BJ (cell line): Measurements from ENCODE around the gene RAD51B. TPM values are rescaled to one million over a fixed set of nuclear protein-coding genes. Genes with fewer than 3 reads are reported as not detected.

ENCODE experiments used
- CTCF ChIA-PET: fragments of 350-600 bp; formaldehyde crosslinking; extraction: SDS; loops from one replicate; lab custom pipeline; 2021; ENCODE audit warnings: antibody characterized with exemption, inconsistent platforms; lab: Yijun Ruan, JAX
- POLR2A ChIA-PET: fragments of 300-600 bp; sonication (Branson Sonifier 250); formaldehyde crosslinking; extraction: SDS; loops from one replicate; lab custom pipeline; 2021; ENCODE audit warnings: antibody characterized with exemption; lab: Charles Lee
- DNase-seq: peaks from one replicate; pipeline ENCODE4 v3.0.0-alpha.2; 2011; ENCODE audit warnings: low read depth
- H3K27me3 ChIP-seq: 2 replicates; pipeline ENCODE4 v1.6.0; 2011; ENCODE audit warnings: low read length; ENCODE audit not compliant: control insufficient read depth, insufficient read depth
- H3K36me3 ChIP-seq: 2 replicates; pipeline ENCODE4 v1.5.1; 2011; ENCODE audit warnings: low read length; ENCODE audit not compliant: control insufficient read depth, insufficient read depth
- H3K4me3 ChIP-seq: 2 replicates; pipeline ENCODE4 v1.5.1; 2011; ENCODE audit warnings: low read depth, mild to moderate bottlenecking, control low read depth, low read length
- CTCF ChIP-seq: IDR thresholded peaks from 2 replicates; pipeline ENCODE4 v1.5.1; 2011; ENCODE audit warnings: low read depth, mild to moderate bottlenecking, control low read depth, inconsistent platforms, low read length, moderate library complexity; ENCODE audit not compliant: insufficient read depth
- polyA plus RNA-seq: library from polyadenylated mRNA; depleted of rRNA; stranded (reverse); fragments of >200 nt; gene quantifications from 2 replicates; pipeline ENCODE4 v1.2.3, GENCODE V29; 2011

RAD51B gene
- polyA plus RNA-seq, 1 experiment, result 5.6 TPM

GRCh38 chr14:68554231-68554630 lies 734.7 kb downstream of the RAD51B start:
- POLR2A ChIA-PET, result no interaction called here

GRCh38 chr14:68556253-68556652 lies 736.7 kb downstream of the RAD51B start:
- H3K4me3 ChIP-seq, result no peak overlapping the region
- no peak for DNase-seq
- no peaks in the 10 kb centered on the region for H3K36me3 ChIP-seq
- TF ChIP-seq CTCF, result no peak
- POLR2A ChIA-PET, result no interaction called here
- CTCF ChIA-PET, result interaction anchor here (1.0 kb wide), 1 partner anchor 137 kb away, joined by 3 read pairs; no protein-coding TSS in a partner anchor
- H3K27me3 ChIP-seq, result no peaks in the 10 kb centered on the region

More at GRCh38 chr14:68554231-68554630, 734.7 kb downstream of the RAD51B start:
- Histone ChIP-seq H3K27me3 (no peaks in the 10 kb centered on the region), H3K36me3 (no peaks in the 10 kb centered on the region), H3K4me3 (no peak overlapping the region)
- CTCF ChIA-PET, result interaction anchor here (1.2 to 1.3 kb wide), 3 partner anchors 12 to 620 kb away, joined by 3 to 5 read pairs (median 3); no protein-coding TSS in a partner anchor
- DNase-seq, result no peak
- TF ChIP-seq CTCF, result no peak

GRCh38 chr14:68557648-68558047 lies 738.1 kb downstream of the RAD51B start:
- no peak for DNase-seq
- Histone ChIP-seq H3K27me3 (no peaks in the 10 kb centered on the region), H3K4me3 (no peak overlapping the region), H3K36me3 (no peaks in the 10 kb centered on the region; the same call in 1 of the 2 replicates)
- ChIA-PET POLR2A (interaction anchor here (0.5 kb wide), 1 partner anchor 230 kb away, joined by 6 read pairs; no protein-coding TSS in a partner anchor), CTCF (no interaction called here)
- TF ChIP-seq CTCF, result no peak

DNA sequence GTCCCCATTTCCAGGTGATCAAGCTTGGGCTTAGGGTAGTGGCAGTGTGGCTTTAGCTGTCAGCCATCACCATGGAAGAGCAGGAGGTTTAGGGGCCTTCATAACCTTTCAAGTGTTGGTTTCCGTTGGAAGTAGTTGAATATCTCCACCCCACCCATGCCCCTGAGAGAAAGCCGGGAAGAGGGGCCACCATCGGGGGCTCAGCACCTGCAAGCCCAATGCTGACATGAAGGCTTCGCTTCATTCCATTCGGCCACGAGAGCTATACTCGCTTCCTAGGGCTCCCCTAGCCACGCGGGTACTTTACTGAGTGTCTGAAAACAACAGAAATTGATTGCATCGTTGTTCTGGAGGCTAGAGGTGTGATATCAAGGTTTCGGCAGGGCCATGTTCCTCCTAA lies 738.5 kb downstream of the RAD51B start:
- H3K27me3 ChIP-seq, result no peaks in the 10 kb centered on the region
- H3K4me3 ChIP-seq, result no peak overlapping the region
- POLR2A ChIA-PET, result interaction anchor here (0.5 kb wide), 2 partner anchors 124 to 229 kb away, joined by 6 to 10 read pairs; no protein-coding TSS in a partner anchor
- CTCF ChIA-PET, result no interaction called here
- no peak for TF ChIP-seq CTCF
- DNase-seq, result no peak
- no peaks in the 10 kb centered on the region; the same call in 1 of the 2 replicates for H3K36me3 ChIP-seq

GRCh38 chr14:68559949-68560348 lies 740.4 kb downstream of the RAD51B start:
- Histone ChIP-seq H3K36me3 (no peaks in the 10 kb centered on the region; the same call in 1 of the 2 replicates), H3K4me3 (no peak overlapping the region), H3K27me3 (no peaks in the 10 kb centered on the region)
- TF ChIP-seq CTCF, result no peak
- no peak for DNase-seq
- CTCF ChIA-PET, result interaction anchor here (0.6 kb wide), 1 partner anchor 121 kb away, joined by 3 read pairs; no protein-coding TSS in a partner anchor
- POLR2A ChIA-PET, result interaction anchor here (0.7 kb wide), 1 partner anchor 125 kb away, joined by 8 read pairs; no protein-coding TSS in a partner anchor
